B cell (primary cell): ENCODE measurements around the gene RNF217. TPM values are rescaled to one million over a fixed set of nuclear protein-coding genes. Genes with fewer than 3 reads are reported as not detected.

ENCODE experiments used
- ATAC-seq: fragments of 200-7000 bp; cut with Tn5 transposase; one replicate; pipeline ENCODE4 v1.10.0; 2021; ENCODE audit warnings: low read depth, mild to moderate bottlenecking, moderate number of reproducible peaks, moderate library complexity
- CTCF ChIA-PET: fragments of 350-600 bp; sonication (Branson Sonifier 250); formaldehyde crosslinking; loops from one replicate; lab custom pipeline; 2021; ENCODE audit warnings: antibody characterized with exemption, inconsistent platforms; lab: Charles Lee
- POLR2A ChIA-PET: fragments of 350-600 bp; sonication (Branson Sonifier 250); formaldehyde crosslinking; loops from one replicate; lab custom pipeline; 2021; ENCODE audit warnings: antibody characterized with exemption; lab: Charles Lee
- DNase-seq: peaks from one replicate; pipeline ENCODE4 v3.0.0; 2013
- H2AFZ ChIP-seq: 2 replicates; pipeline ENCODE4 v1.6.1; 2012; ENCODE audit warnings: mild to moderate bottlenecking, low read depth, low read length; ENCODE audit not compliant: insufficient read depth, poor library complexity, severe bottlenecking
- H3K27ac ChIP-seq, 2 donors: 1 replicate in 1 of 2; 2 replicates in 1 of 2; pipeline ENCODE4 v1.5.1; 2012 to 2013; ENCODE audit warnings: low read length in 2 of 2, mild to moderate bottlenecking in 2 of 2, moderate library complexity in 1 of 2
- H3K27me3 ChIP-seq, 4 experiments: fragments of 200-600 bp in 1 of 4; sonication (generic) in 1 of 4; replicated peaks in 1 of 4; 1 replicate in 2 of 4; 2 replicates in 2 of 4; pipeline versions ENCODE4 v1.6.1 to v1.7.0; 2013 to 2016; ENCODE audit warnings: low read length in 3 of 4, mild to moderate bottlenecking in 2 of 4, mixed read lengths in 1 of 4, moderate library complexity in 1 of 4; ENCODE audit not compliant: insufficient read depth in 4 of 4, control insufficient read depth in 3 of 4; ENCODE audit errors: control extremely low read depth in 1 of 4
- H3K36me3 ChIP-seq, 2 experiments: replicated peaks in 1 of 2; 1 replicate in 1 of 2; 2 replicates in 1 of 2; pipeline versions ENCODE4 v1.6.1 to v1.7.1; 2013; ENCODE audit warnings: low read length in 1 of 2; ENCODE audit not compliant: insufficient read depth in 2 of 2, control insufficient read depth in 1 of 2; ENCODE audit errors: control extremely low read depth in 1 of 2, extremely low read depth in 1 of 2
- H3K4me1 ChIP-seq, 2 donors: fragments of 200-600 bp in 1 of 2; sonication (generic) in 1 of 2; 1 replicate in 1 of 2; 2 replicates in 1 of 2; pipeline versions ENCODE4 v1.5.1 to v1.6.1; 2013 to 2017; ENCODE audit warnings: low read length in 2 of 2; ENCODE audit not compliant: control insufficient read depth in 2 of 2, insufficient read depth in 2 of 2
- H3K4me2 ChIP-seq: replicated peaks from 2 replicates; pipeline ENCODE3; 2012; ENCODE audit warnings: mild to moderate bottlenecking, low read depth, low read length; ENCODE audit not compliant: poor library complexity, severe bottlenecking
- H3K4me3 ChIP-seq, 5 experiments: fragments of 200-600 bp in 1 of 5; sonication (generic) in 1 of 5; 1 replicate in 3 of 5; 2 replicates in 2 of 5; pipeline versions ENCODE4 v1.5.1 to v1.7.0; 2011 to 2016; ENCODE audit warnings: low read length in 4 of 5, mild to moderate bottlenecking in 4 of 5, low read depth in 2 of 5, control low read depth in 1 of 5, moderate library complexity in 1 of 5; ENCODE audit not compliant: insufficient read depth in 1 of 5; ENCODE audit errors: control extremely low read depth in 1 of 5, extremely low read depth in 1 of 5
- H3K79me2 ChIP-seq: fragments of 200-600 bp; sonication (generic); one replicate; pipeline ENCODE4 v1.6.0; 2016; ENCODE audit warnings: low read length; ENCODE audit not compliant: control insufficient read depth, insufficient read depth
- H3K9ac ChIP-seq: fragments of 200-600 bp; sonication (generic); 2 replicates; pipeline ENCODE4 v1.6.1; 2017; ENCODE audit warnings: mild to moderate bottlenecking, low read length, moderate library complexity
- H3K9me3 ChIP-seq, 3 donors: one replicate each; pipeline versions ENCODE4 v1.6.1 to v1.7.1; 2013; ENCODE audit warnings: low read length in 2 of 3; ENCODE audit not compliant: control insufficient read depth in 2 of 3, insufficient read depth in 1 of 3; ENCODE audit errors: control extremely low read depth in 1 of 3
- H4K20me1 ChIP-seq: 2 replicates; pipeline ENCODE4 v1.6.0; 2012; ENCODE audit warnings: mild to moderate bottlenecking, low read length; ENCODE audit not compliant: insufficient read depth, control insufficient read depth, poor library complexity, severe bottlenecking
- H3K27ac Mint-ChIP-seq: one replicate; pipeline ENCODE4 v1.8.0; 2021; ENCODE audit warnings: mixed read lengths
- H3K27me3 Mint-ChIP-seq: one replicate; pipeline ENCODE4 v1.8.0; 2021; ENCODE audit warnings: mixed read lengths
- H3K4me1 Mint-ChIP-seq: one replicate; pipeline ENCODE4 v1.8.0; 2021; ENCODE audit warnings: mixed read lengths
- H3K4me3 Mint-ChIP-seq: one replicate; pipeline ENCODE4 v1.8.0; 2021; ENCODE audit warnings: mixed read lengths
- H3K9me3 Mint-ChIP-seq: one replicate; pipeline ENCODE4 v1.8.0; 2022; ENCODE audit warnings: mixed read lengths; ENCODE audit not compliant: insufficient read depth
- CTCF ChIP-seq: fragments of 200-600 bp; IDR thresholded peaks from one replicate; pipeline ENCODE4 v1.8.0; 2022; ENCODE audit warnings: antibody characterized with exemption, mild to moderate bottlenecking
- EZH2 ChIP-seq: IDR thresholded peaks from 2 replicates; pipeline ENCODE4 v1.6.1; 2012; ENCODE audit warnings: borderline replicate concordance, low read depth, mild to moderate bottlenecking, moderate library complexity, low read length; ENCODE audit not compliant: insufficient read depth, poor library complexity, severe bottlenecking
- WGBS: methylation state at CpG from one replicate; pipeline ENCODE4 v1.1.5; 2013; ENCODE audit warnings: missing lambda C conversion rate; ENCODE audit not compliant: insufficient coverage; 5-methylcytosine and 5-hydroxymethylcytosine counted together
- intact Hi-C: fragments of 100-400 bp; cut with micrococcal nuclease; formaldehyde crosslinking; loops from one replicate; pipeline ENCODE4 v1.10.0; 2022
- polyA plus RNA-seq: library from polyadenylated mRNA; depleted of rRNA; stranded (reverse); fragments of >200 nt; gene quantifications from 2 replicates; pipeline ENCODE4 v1.2.3, GENCODE V29; 2012
- total RNA-seq, 2 donors: library from RNA; stranded (reverse); fragments of 120-200 nt in 1 of 2; gene quantifications; 1 replicate in 1 of 2; 2 replicates in 1 of 2; pipeline versions ENCODE4 v1.2.3 to v1.2.4, GENCODE V29; 2013 to 2022

The RNF217 gene
- total and polyA plus RNA-seq, 2 donors (not counting 1 experiment from before 2014, with no cell fraction given) = 0.03 TPM; not detected in 1

GRCh38 chr6:124989136-124989983 lies 27.1 kb downstream of the RNF217 start:
- H3K27me3 ChIP-seq = no peaks in the 10 kb centered on the region
- ATAC-seq (no peak), DNase-seq (no peak)
- no peaks in the 10 kb centered on the region for H3K9me3 ChIP-seq
- no peaks in the 10 kb centered on the region for H3K79me2 ChIP-seq
- no peak overlapping the region for H2AFZ ChIP-seq
- intact Hi-C loops = no loop called here
- no CpG with 5 or more reads among the region's 5 CpGs for WGBS
- Mint-ChIP-seq H3K4me1 (no peaks in the 10 kb centered on the region), H3K27ac (no peak overlapping the region), H3K9me3 (no peaks in the 10 kb centered on the region), H3K4me3 (no peak overlapping the region), H3K27me3 (no peaks in the 10 kb centered on the region)
- no peaks in the 10 kb centered on the region for H3K36me3 ChIP-seq
- CTCF ChIA-PET = no interaction called here
- TF ChIP-seq CTCF (no peak), EZH2 (no peak)
- H3K4me2 ChIP-seq = no peak overlapping the region
- H3K27ac ChIP-seq = no peak overlapping the region
- POLR2A ChIA-PET = no interaction called here
- H3K4me3 ChIP-seq = no peak overlapping the region
- no peak overlapping the region for H3K9ac ChIP-seq
- H3K4me1 ChIP-seq = no peaks in the 10 kb centered on the region
- H4K20me1 ChIP-seq = no peaks in the 10 kb centered on the region

- no peak overlapping the region for H3K9ac ChIP-seq
- no peak overlapping the region for H3K4me2 ChIP-seq
- H3K79me2 ChIP-seq = no peaks in the 10 kb centered on the region
- H3K27ac Mint-ChIP-seq = no peak overlapping the region
- H3K27me3 ChIP-seq = no peaks in the 10 kb centered on the region
- no peak overlapping the region for H3K27ac ChIP-seq
- H3K4me1 Mint-ChIP-seq = no peaks in the 10 kb centered on the region
- H2AFZ ChIP-seq = no peak overlapping the region
- H3K4me3 Mint-ChIP-seq = no peak overlapping the region
- no peaks in the 10 kb centered on the region for H3K27me3 Mint-ChIP-seq
- DNase-seq (no peak), ATAC-seq (no peak)
- intact Hi-C loops = no loop called here
- H3K36me3 ChIP-seq = no peaks in the 10 kb centered on the region
- H4K20me1 ChIP-seq = no peaks in the 10 kb centered on the region
- ChIA-PET POLR2A (no interaction called here), CTCF (no interaction called here)
- no peaks in the 10 kb centered on the region for H3K9me3 ChIP-seq
- 95% methylated on average over 1 of the region's 1 CpG for WGBS
- H3K4me1 ChIP-seq = no peaks in the 10 kb centered on the region
- H3K4me3 ChIP-seq = no peak overlapping the region
- TF ChIP-seq CTCF = no peak
- TF ChIP-seq EZH2 = no peak
- no peaks in the 10 kb centered on the region for H3K9me3 Mint-ChIP-seq
Observed at GRCh38 chr6:124990988-124991387, 28.8 kb downstream of the RNF217 start.
